Neural cell (in vitro differentiated cells): Measurements from ENCODE around the gene TMIGD3. TPM values are rescaled to one million over a fixed set of nuclear protein-coding genes. Genes with fewer than 3 reads are reported as not detected.

ENCODE experiments used
- H2AFZ ChIP-seq: fragments of 200-600, 300-800 bp; sonication (generic), shearing (Covaris generic); 2 replicates; pipeline ENCODE4 v1.6.0; 2014; ENCODE audit warnings: low read depth, mild to moderate bottlenecking, antibody characterized with exemption, low read length, moderate library complexity
- H3F3A ChIP-seq: fragments of 200-600 bp; shearing (Covaris generic); 2 replicates; pipeline ENCODE4 v1.6.1; 2016; ENCODE audit warnings: mild to moderate bottlenecking, moderate library complexity, mixed read lengths, antibody characterized with exemption, low read length; ENCODE audit not compliant: insufficient read depth, poor library complexity, severe bottlenecking
- H3K27ac ChIP-seq: fragments of 200-600, 300-800 bp; sonication (generic), shearing (Covaris generic); 2 replicates; pipeline ENCODE4 v1.5.1; 2014; ENCODE audit warnings: mild to moderate bottlenecking, low read length, moderate library complexity
- H3K27me3 ChIP-seq: fragments of 300-800, 200-600 bp; sonication (generic), shearing (Covaris generic); 2 replicates; pipeline ENCODE4 v1.6.0; 2014; ENCODE audit warnings: mild to moderate bottlenecking, low read depth, low read length, moderate library complexity; ENCODE audit not compliant: insufficient read depth
- H3K36me3 ChIP-seq: fragments of 300-800, 200-600 bp; sonication (generic), shearing (Covaris generic); 2 replicates; pipeline ENCODE4 v1.5.1; 2014; ENCODE audit warnings: mild to moderate bottlenecking, antibody characterized with exemption, low read length, moderate library complexity; ENCODE audit not compliant: insufficient read depth
- H3K4me2 ChIP-seq: fragments of 300-800, 200-600 bp; sonication (generic), shearing (Covaris generic); 2 replicates; pipeline ENCODE4 v1.6.0; 2014; ENCODE audit warnings: mild to moderate bottlenecking, low read length
- H3K4me3 ChIP-seq: fragments of 300-800, 200-600 bp; sonication (generic), shearing (Covaris generic); 2 replicates; pipeline ENCODE4 v1.5.1; 2014; ENCODE audit warnings: mild to moderate bottlenecking, low read length, moderate library complexity
- H3K79me2 ChIP-seq: fragments of 200-600 bp; shearing (Covaris generic); replicated peaks from 2 replicates; pipeline ENCODE4 v1.6.0; 2014; ENCODE audit warnings: mild to moderate bottlenecking, low read length, moderate library complexity; ENCODE audit not compliant: insufficient read depth
- H3K9ac ChIP-seq: fragments of 300-800, 200-600 bp; sonication (generic), shearing (Covaris generic); 2 replicates; pipeline ENCODE4 v1.6.1; 2016; ENCODE audit warnings: mild to moderate bottlenecking, low read length, mixed read lengths
- H3K9me2 ChIP-seq: fragments of 200-600 bp; shearing (Covaris generic); 2 replicates; pipeline ENCODE4 v1.6.1; 2016; ENCODE audit warnings: mild to moderate bottlenecking, low read length, mixed read lengths; ENCODE audit not compliant: insufficient read depth
- H3K9me3 ChIP-seq: fragments of 200-600, 300-800 bp; sonication (generic), shearing (Covaris generic); 2 replicates; pipeline ENCODE4 v1.6.1; 2016; ENCODE audit warnings: mild to moderate bottlenecking, mixed run types, low read length, moderate library complexity, mixed read lengths
- H4K20me1 ChIP-seq: fragments of 200-600 bp; shearing (Covaris generic); 2 replicates; pipeline ENCODE4 v1.6.1; 2016; ENCODE audit warnings: mild to moderate bottlenecking, mixed run types; ENCODE audit not compliant: insufficient read depth
- CTCF ChIP-seq: fragments of 450-650 bp; IDR thresholded peaks from 2 replicates; pipeline ENCODE4 v1.5.1; 2014; ENCODE audit warnings: antibody characterized with exemption, mild to moderate bottlenecking, moderate library complexity; ENCODE audit not compliant: poor library complexity, severe bottlenecking
- EP300 ChIP-seq: fragments of 450-650 bp; conservative IDR thresholded peaks from 2 replicates; pipeline ENCODE4 v1.6.1; 2014; ENCODE audit warnings: antibody characterized with exemption, mild to moderate bottlenecking, moderate library complexity; ENCODE audit not compliant: poor library complexity, severe bottlenecking
- EZH2 ChIP-seq: fragments of 200-600, 300-800 bp; shearing (Covaris generic), sonication (generic); IDR thresholded peaks from 2 replicates; pipeline ENCODE4 v1.6.1; 2014; ENCODE audit warnings: antibody characterized with exemption, low read length, borderline replicate concordance, mild to moderate bottlenecking; ENCODE audit not compliant: insufficient read depth, poor library complexity, severe bottlenecking
- MXI1 ChIP-seq: fragments of 450-650 bp; conservative IDR thresholded peaks from 2 replicates; pipeline ENCODE4 v1.6.1; 2014; ENCODE audit warnings: antibody characterized with exemption, mild to moderate bottlenecking; ENCODE audit not compliant: poor library complexity, severe bottlenecking
- POLR2AphosphoS5 ChIP-seq: IDR thresholded peaks from 2 replicates; pipeline ENCODE4 v1.6.1; 2012
- RAD21 ChIP-seq: fragments of 450-650 bp; conservative IDR thresholded peaks from 2 replicates; pipeline ENCODE4 v1.6.1; 2014; ENCODE audit warnings: antibody characterized with exemption, mild to moderate bottlenecking, moderate library complexity
- REST ChIP-seq: IDR thresholded peaks from 2 replicates; pipeline ENCODE4 v1.6.1; 2012; ENCODE audit warnings: borderline replicate concordance
- SMC3 ChIP-seq: fragments of 450-650 bp; conservative IDR thresholded peaks from 2 replicates; pipeline ENCODE4 v1.6.1; 2014; ENCODE audit warnings: antibody characterized with exemption, mild to moderate bottlenecking, moderate library complexity; ENCODE audit not compliant: poor library complexity
- TAF1 ChIP-seq: IDR thresholded peaks from 2 replicates; pipeline ENCODE4 v1.6.1; 2012; ENCODE audit warnings: low read depth
- polyA plus RNA-seq: library from polyadenylated mRNA; depleted of rRNA; stranded (reverse); fragments of >200 nt; gene quantifications from 2 replicates; pipeline ENCODE4 v1.2.3, GENCODE V29; 2014

Gene TMIGD3
- polyA plus RNA-seq, 1 donor from 2014 or later: not detected

GRCh38 chr1:111481387-111482221 is 21.8 kb downstream of the TMIGD3 start:
- no peak overlapping the region for H3K9ac ChIP-seq
- no peaks in the 10 kb centered on the region for H3K9me2 ChIP-seq
- no peaks in the 10 kb centered on the region for H3K27me3 ChIP-seq
- no peaks in the 10 kb centered on the region for H3K9me3 ChIP-seq
- H4K20me1 ChIP-seq: no peaks in the 10 kb centered on the region
- no peak overlapping the region for H3K4me2 ChIP-seq
- H3F3A ChIP-seq: no peaks in the 10 kb centered on the region
- peak; percentile 72 for TF ChIP-seq RAD21
- no peak for TF ChIP-seq TAF1
- TF ChIP-seq REST: no peak
- peak; percentile 65 for TF ChIP-seq CTCF
- TF ChIP-seq POLR2AphosphoS5: no peak
- TF ChIP-seq SMC3: peak; percentile 63
- no peak for TF ChIP-seq MXI1
- no peak overlapping the region for H3K27ac ChIP-seq
- no peak overlapping the region for H2AFZ ChIP-seq
- no peaks in the 10 kb centered on the region for H3K36me3 ChIP-seq
- H3K4me3 ChIP-seq: no peak overlapping the region
- H3K79me2 ChIP-seq: no peaks in the 10 kb centered on the region

GRCh38 chr1:111480674-111481073 is 22.8 kb downstream of the TMIGD3 start:
- Histone ChIP-seq H3K36me3 (no peaks in the 10 kb centered on the region), H3K27me3 (no peaks in the 10 kb centered on the region), H3K27ac (no peak overlapping the region), H3K4me3 (no peak overlapping the region), H3K9ac (no peak overlapping the region), H3F3A (no peaks in the 10 kb centered on the region), H2AFZ (no peak overlapping the region), H3K79me2 (no peaks in the 10 kb centered on the region), H3K4me2 (no peak overlapping the region), H3K9me2 (no peaks in the 10 kb centered on the region), H4K20me1 (no peaks in the 10 kb centered on the region), H3K9me3 (no peaks in the 10 kb centered on the region)
- no peak for TF ChIP-seq EP300
- no peak for TF ChIP-seq REST
- TF ChIP-seq MXI1: no peak
- no peak for TF ChIP-seq CTCF
- TF ChIP-seq TAF1: no peak
- TF ChIP-seq POLR2AphosphoS5: no peak
- TF ChIP-seq EZH2: no peak
- TF ChIP-seq SMC3: no peak
- no peak for TF ChIP-seq RAD21
